GM19438 (cell line): ENCODE data around the gene TENM4.

ENCODE experiments used
- ATAC-seq: cut with Tn5 transposase; IDR thresholded peaks from one replicate; pipeline ENCODE4 v1.9.1; 2021; ENCODE audit warnings: low read depth; ENCODE audit not compliant: unreplicated experiment

Gene TENM4

DNA sequence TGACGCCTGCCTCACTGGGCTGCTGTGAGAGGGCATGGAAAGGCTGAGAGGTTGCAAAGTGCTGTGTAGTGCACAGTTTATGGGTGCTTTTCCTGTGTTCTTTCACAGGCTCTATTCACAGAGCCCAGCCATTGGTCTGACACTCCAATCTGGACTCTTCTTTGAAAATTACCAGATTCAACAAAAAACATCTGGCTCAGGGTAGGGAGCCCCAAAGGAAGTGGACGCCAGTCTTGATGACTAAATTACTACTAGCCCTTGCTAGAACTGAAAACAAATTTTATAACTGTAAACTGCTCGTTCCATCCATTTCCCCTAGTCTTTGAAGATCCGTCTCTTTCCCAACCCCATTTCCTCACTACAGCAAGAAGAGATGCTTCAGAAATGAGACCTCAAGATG lies 178.6 kb downstream of the TENM4 start:
- no peak for ATAC-seq

DNA sequence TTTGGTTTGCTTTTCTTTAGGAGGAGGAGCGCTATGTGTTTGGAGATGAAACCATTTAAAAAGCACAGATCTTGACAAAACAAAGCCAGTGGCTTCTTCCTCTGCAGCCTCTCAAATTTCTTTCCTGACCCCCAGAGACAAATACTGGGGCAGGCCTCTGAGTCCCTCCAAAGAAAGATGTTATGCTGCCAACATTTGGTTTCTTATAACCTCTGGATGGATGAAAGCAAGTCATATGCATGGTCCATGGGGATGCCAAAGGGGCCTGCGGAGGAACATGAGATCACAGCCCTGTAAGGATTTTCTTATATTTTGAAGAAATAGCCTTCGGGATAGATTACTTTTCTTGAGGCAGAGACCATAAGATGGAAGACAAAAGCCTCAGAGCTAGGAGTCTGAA lies 179.1 kb downstream of the TENM4 start:
- ATAC-seq, result no peak

DNA sequence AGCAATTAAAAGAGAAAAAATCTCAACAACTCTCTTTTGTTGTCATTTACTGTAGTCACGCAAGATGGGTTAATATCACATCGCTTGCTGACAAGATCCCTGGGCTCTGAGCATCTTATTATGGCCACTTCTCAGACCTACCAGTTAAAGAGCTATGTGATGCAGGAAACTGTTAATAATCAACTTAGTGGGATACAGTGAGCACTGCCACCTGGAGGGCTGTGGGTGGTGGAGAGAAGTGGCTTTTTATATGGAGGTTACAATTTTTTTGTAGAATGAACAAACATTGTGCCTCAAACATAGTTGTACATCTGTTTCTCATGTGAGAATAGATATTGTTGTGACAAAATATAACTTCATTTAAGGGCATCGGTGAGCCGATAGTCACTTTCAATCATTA lies 181.0 kb downstream of the TENM4 start:
- ATAC-seq, result no peak

DNA sequence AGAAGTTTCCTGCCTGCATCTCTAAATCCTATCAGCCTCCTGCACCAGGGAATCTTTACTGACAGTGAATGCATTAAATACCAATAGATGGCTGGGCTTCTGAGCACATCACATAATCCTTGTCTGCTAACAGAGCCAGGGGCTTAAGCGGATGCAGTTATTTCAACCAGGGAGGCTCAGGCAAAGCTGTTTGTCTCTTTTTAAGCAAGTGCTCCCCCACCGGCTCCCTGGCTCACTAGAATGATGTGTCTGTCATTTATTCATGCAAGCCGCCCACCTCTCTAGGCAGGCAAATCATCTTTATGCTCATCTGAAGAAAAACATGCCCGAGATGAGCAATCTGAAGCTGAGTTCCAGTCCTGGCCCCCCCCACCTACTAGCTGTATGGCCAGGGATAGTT lies 182.3 kb downstream of the TENM4 start:
- no peak for ATAC-seq

DNA sequence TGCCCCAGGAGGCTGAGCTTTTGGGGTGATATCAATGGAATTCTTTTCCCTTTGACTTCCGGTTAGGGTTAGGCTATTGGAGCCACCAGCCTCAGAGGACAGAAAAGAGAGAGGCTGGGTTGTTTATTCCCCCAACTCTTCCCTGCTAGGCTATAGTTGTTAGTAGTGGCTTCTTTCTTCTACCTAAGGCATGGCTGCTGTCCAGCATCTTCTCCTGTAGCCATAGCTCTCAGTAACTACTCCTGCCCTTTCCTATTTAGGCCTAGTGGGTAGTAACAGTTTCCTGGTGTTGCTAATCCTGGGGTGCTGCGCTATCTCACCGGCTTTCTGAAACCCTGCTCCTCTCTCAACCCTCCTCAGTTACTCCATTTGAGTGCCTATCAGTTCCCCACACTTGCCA lies 184.9 kb downstream of the TENM4 start:
- no peak for ATAC-seq

DNA sequence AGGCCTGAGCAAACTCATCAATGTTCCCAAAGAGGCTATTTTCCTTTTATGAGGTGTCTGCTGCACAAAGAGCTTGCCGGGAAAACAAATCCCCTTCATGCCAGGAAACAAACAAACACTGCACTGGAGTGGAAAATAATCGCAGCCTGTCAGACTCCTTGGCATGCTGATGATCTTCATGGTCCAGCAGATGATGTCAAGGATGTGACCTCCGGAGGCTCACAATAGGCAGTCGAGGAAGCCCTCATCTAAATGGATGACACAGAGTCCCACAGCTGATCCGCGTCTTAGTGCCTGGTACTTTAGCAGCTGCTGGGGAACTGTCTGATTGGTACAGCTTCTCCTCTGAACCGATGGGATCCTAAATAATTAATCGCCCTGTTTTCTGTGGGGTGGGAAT lies 187.6 kb downstream of the TENM4 start:
- ATAC-seq, result no peak

DNA sequence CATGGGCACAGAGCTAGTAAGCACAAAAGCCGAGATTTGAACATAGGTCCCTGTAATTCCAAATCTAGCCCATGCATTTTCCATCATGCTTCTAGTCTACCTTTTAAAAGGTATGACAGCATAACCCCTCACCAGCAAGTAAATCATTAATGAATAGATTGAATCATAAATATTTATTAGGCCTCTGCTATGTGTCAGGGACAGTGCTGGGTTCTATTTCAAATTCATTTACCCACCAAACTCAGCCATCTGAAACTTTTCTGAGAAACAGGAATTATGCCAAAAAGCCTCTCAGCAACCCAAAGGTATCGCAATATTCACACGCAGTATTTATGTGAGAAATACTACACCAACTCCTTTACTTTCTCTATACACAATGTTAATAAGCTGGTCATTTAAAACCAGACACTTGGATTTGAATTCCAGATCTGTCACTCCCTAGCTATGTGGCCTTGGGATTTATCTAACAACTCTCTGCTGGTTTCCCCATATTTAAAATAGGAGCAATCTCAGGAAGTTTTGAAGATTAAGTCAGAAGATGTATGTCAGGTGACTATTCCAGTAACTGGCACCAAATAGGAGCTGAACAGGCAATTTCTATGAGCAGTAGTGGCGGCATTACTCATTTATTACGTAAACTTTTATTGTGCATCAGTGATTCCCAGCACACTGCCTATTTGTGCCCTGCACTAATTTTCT lies 191.4 kb downstream of the TENM4 start:
- ATAC-seq, result no peak

DNA sequence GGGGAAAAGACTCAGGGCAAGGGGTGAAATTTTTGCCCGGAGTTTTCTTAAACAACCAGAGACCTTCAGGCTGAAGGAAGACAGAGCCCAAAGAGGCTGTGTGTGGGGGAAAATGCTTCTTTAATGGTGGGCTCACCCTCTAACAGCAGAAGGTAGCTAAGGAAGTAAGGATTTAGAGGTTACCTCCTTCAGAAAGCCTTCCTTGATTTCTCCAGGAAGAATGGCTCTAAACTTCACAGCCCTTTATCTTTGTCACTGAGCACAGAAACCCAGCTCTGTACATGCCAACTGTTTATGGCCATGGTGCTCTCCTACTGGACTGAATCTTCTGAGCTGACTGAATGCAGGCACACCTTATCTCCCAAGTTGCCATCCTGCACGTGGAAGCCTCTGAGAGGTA lies 196.0 kb downstream of the TENM4 start:
- ATAC-seq, result no peak

DNA sequence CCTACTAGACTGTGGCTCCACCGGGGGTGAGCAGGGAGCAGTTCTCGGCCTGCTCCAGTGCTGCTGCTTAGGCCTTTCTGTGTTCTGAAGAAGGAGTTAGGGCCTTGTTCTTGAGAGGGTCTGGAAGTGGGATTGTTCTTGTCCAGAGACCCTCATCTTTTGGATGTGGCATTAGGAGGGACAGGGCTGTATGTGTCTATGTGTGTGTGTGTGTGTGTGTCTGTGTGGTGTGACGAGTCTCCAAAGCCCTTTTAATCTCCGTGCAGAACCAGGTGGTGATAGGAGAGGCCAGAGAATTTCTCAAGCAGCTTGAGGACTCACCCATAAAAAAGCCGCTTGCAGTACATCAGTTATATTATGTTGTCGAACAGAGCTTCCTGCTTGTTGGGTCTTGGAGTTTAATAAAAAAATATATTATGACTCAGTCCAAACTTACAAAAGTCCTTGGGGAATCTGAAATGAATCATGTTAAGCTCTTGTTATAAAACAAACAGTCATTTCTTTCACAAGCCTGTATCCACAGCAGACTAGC lies 196.5 kb downstream of the TENM4 start:
- no peak for ATAC-seq

DNA sequence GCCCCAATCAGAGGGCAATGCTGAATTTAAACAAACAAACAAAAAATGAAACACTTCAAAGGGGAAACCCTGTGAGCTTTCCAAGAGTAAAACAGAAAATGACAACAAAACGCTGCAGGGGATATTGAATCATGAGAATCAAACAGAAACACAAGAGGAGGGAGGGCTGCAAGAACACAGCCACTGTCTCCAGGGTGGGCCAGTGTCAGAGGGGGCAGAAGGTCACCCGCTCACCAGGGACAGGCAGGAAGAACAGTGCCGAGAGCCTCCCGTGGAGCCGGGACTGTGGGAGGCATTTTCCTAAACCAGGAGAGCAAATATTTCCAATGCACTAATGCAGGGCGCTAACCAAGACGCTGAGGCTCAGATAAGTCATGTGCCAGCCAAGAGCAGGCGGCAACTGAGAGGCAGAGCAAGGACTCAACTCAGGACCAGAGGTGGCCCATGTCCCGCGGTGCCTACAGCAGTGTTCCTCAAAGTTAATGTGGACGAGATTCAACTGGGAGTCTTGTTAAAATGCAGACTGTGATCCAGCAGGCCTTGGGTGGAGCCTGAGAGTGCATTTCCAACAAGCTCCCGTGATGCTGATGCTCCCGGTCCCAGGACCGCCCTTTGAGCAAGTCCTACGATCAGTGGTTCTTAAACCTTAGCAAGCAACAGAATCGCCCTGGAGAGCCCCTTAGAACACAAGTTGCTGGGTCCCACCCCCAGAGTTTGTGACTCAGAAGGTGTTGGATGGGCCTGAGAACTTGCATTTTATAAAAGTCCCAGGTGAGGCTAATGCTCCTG lies 197.2 kb downstream of the TENM4 start:
- no peak for ATAC-seq

DNA sequence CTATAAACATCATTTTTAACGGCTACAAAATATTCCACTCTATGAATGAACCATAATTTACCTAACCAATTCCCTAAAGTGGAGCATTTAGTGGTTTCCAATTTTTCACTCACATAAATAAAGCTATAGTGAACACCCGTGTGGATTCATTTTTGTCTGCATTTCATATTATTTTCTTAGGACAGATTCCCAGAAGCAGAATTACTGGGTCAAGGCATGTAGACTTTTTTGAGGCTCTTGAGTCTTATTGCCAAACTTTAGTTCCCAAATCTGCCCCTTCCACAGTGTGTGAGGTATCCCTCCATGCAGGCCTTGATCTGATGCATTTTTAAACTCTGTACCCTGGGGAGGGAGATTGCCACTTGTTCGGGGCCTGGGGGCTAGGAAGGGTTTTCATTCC lies 198.2 kb downstream of the TENM4 start:
- ATAC-seq, result no peak

DNA sequence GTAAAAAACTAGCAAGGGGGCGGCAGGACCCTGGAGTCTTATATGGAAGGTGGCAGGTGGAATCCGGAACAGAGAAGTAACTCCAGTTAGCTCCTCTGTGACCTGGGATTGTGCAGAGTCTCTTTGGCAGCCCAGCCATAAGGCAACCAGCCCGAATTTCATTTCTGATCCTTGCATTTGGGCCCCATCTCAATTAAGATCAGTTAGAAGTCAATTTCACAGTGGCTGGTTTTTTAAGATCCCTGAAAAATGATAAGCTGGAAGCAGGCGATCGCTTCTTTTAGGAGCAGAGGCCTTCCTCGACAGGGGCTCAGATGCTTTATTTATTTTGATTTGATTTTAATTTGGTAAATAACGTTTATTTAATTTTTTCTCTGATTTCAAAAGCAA lies 199.0 kb downstream of the TENM4 start:
- ATAC-seq, result no peak

DNA sequence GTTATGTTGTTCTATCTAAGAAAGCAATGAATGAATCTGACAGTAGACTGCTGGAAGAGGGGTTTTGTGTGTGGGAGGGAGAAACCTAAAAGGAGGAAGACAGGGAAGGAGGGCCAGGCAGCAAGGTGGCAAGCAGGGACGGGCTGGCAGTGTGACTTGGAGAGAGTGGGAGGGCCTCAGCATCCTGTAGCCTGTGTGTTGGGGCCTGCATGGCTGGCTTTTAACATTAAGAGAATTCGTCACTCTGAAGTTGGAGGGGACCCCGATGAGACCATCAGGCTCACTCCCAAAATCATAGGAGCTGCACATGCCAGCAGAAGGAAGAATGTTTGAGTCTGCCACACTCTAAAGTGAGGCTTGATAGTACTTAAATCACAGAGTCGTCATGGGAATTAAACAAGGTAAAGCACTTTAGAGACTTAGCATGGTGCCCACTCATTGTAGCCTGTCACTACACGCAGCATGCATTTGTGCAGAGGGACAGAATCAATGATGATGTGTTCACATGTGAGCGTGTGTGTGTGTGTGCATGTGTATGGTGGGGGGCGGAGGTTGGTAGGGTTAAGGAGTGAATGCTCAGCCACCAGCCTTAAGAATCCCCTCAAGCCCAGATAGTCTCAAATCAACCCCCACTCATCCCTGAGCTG lies 199.5 kb downstream of the TENM4 start:
- ATAC-seq, result no peak

DNA sequence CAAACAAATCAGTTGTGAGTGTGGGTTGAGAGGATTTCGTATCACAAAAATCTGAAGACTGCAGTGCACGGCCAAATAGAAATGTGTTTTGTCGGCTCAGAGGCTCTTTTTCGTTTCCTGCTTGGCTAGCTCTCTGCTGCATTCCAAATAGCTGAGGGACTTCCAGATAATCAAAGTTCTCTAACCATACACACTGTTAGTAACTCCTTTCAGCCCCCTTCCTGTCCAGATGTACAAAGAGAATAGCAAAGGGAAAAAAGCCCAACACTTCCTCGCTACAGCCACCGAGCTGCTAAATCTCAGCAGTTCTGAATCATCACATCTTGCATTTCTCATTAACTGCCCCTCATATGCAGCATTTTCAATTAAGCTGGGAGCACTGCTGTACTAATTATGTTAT lies 203.1 kb downstream of the TENM4 start:
- no peak for ATAC-seq

DNA sequence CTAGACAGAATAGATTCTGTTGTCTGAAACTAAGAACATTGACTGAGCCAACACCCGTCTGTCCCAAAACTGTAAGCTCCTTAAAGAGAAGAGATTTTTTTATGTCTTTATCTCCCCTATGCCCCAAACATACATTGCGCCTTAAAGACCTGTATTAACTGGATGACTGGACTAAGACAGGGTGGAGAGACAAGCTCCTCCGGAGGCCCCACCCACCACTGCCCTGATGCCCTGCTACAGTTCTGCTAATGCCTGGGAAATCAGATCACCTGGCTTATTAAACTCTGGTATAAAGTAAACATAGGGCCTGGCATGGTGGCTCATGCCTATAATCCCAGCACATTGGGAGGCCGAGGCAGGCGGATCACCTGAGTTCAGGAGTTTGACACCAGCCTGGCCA lies 203.7 kb downstream of the TENM4 start:
- ATAC-seq, result no peak

DNA sequence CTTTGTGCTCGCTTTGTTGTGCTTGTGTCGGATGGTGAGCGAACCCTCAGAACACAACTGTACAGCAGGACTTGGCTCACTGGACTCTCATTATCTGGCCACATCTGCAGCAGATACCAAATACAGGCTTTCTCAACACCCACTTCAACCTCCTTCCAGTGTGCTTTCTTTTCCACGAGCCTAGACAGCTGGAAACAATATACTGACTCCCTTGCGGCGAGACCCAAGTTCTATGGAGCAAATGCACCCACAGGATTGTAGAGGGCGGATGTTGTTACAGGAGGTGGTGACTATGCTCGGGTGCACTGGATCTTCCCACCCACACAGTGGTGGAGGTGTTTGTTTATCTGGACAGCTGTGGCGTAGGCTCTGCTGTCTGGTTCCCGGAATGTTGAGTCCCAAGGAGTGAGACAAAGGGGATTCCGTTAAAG lies 204.3 kb downstream of the TENM4 start:
- ATAC-seq, result no peak

DNA sequence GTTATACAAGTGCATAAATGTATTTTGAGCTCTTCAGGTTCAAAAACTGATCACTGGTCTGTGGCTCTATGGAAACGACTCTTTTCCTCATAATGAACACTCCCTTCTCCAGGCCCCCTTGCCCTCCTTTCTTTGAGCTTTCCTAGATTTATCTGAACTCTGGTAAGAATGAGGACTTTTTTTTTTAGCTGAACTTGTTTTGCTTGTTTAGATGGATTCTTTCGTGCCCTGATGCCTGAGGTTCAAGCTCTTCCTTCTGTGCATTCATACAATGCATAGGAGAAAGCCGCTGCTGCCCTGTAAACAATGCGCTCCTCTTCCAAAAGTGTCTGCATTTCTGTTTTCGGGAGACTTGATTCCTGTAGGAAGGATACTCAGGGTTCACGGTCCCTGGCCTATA lies 205.1 kb downstream of the TENM4 start:
- no peak for ATAC-seq

DNA sequence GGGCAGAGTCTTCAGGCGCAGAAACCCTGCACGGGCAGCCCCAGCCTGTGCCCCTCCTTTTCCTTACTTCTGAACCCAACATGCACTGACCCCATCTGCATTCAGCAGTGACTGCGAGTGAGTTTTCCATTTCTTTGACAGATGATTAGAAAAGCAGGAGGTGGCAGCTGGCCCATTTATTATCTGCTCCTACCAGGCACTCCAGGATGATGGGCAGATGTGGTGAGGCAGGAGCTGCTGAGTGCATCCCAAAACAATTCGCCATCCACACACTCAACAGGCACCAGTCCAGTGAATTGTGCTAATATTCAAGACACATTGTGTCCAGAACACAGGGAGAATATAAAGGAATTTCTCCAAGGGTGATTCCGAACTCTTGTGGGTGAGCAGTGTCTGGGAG lies 208.5 kb downstream of the TENM4 start:
- ATAC-seq, result no peak

DNA sequence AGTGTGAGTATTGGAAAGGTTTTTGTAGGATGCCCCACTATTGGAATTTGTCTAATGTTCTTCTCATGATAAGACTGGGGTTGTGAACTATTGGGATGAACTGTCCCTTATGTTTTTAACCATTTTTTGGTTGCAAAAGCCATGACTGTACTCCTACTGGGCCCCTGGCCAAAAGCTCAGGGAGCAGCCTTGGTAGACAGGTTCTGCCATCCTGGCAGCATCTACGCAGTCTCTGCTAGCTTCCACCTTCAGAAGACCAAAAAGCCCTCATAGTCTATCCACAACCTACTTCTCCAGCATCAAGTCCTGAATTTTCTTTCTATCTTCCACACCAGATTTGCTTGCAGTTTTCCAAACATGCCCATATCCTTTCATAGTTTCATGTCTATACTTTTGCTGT lies 211.8 kb downstream of the TENM4 start:
- no peak for ATAC-seq

DNA sequence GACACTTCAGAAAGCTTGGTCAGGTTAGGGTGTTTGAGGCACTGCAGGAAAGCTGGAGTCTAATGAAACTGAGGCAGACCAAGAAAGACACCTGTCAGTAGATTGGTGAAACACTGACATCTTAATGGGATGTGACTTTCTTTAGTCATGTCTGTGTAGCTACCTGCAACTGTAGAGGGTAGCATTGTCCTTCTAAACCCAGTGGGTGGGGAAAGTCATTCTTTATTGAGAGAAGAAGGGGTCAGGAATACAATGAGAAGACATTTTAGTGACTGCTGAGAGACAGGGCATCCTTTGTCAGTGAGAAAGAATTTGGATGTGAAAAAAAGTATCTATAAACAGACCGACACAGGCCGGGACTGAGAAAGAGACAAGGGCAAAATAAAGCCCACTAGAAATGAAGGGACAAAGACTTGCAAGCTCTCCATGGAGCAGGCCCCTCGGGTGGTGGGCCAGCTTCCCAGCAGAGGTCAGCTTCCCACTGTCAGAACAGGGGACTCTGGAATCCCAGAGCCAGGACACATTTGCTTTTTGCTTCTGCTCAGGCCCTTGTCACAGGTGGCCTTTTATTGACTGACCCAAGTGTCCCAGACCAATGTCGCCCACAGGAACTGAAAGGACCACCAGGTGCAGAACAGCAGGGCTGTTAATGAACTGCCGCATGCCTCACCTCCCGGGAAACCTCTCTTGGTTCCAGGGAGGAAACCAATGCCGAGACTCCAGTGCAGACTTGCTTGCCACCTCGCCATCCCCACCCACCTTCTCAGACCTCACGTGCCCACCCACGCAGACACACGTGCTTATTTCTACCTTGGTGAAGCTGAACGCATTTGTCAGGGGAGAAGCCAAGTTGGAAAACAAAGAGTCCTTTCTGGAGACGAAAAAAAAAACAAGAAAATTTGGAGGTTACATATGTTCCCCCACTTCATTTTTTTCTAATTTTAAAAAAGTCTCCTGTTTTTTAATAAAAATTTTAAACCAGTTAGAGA lies 212.8 kb downstream of the TENM4 start:
- no peak for ATAC-seq
